ENCODE measurements around the gene SYT17.

SYT17 gene

GRCh38 chr16:19314718-19315425 lies 146.8 kb downstream of the SYT17 start:
- TF ChIP-seq SIN3A (IDR thresholded peaks at IDR 0.05; ENCODE audit: borderline replicate concordance, insufficient read depth, low read length), result no peak
- no peak for TF ChIP-seq REST (IDR thresholded peaks at IDR 0.05; ENCODE audit: insufficient read depth in 1 of 2, low read depth in 2 of 2, low read length in 2 of 2)
- no peak for TF ChIP-seq FOXP2 (optimal IDR thresholded peaks at IDR 0.05; ENCODE audit: borderline replicate concordance, extremely low read depth, extremely low read length, insufficient read depth)
- no peak for TF ChIP-seq POLR2AphosphoS5 (IDR thresholded peaks at IDR 0.05; ENCODE audit: low read depth, low read length)
- no peak for TF ChIP-seq TAF1 (IDR thresholded peaks at IDR 0.05; ENCODE audit: borderline replicate concordance, insufficient read depth, low read length)

DNA sequence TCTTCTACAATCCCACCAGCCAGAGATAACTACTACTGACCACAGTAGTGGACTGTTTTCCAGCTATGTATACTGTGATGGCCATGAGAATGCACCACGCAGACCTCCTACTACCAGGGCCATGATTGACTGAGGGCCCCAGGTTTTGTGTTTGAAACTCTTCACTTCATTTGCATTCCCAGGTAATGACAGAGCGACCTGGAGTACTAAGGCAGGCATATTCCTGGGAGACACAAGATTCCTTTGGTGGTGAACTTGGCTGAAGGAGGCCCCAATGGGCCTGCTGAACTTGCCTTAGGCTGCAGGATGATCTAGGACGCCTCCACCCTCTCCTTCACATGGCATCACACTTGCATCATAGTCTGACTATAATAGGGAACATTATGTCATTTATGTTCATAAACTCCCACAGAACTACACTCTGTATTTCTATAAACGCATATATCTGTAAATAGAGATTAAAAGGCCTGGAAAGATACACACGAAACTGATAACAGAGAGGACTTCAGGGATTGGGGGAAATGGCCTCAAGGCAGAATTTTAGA lies 147.9 kb downstream of the SYT17 start:
- TF ChIP-seq REST (IDR thresholded peaks at IDR 0.05; ENCODE audit: insufficient read depth in 1 of 2, low read depth in 2 of 2, low read length in 2 of 2), result no peak
- TF ChIP-seq SIN3A (IDR thresholded peaks at IDR 0.05; ENCODE audit: borderline replicate concordance, insufficient read depth, low read length), result no peak
- no peak for TF ChIP-seq POLR2AphosphoS5 (IDR thresholded peaks at IDR 0.05; ENCODE audit: low read depth, low read length)
- no peak for TF ChIP-seq FOXP2 (optimal IDR thresholded peaks at IDR 0.05; ENCODE audit: borderline replicate concordance, extremely low read depth, extremely low read length, insufficient read depth)
- no peak for TF ChIP-seq TAF1 (IDR thresholded peaks at IDR 0.05; ENCODE audit: borderline replicate concordance, insufficient read depth, low read length)

GRCh38 chr16:19316846-19317245 lies 148.8 kb downstream of the SYT17 start:
- TF ChIP-seq REST (IDR thresholded peaks at IDR 0.05; ENCODE audit: insufficient read depth in 1 of 2, low read depth in 2 of 2, low read length in 2 of 2) (no peak), TAF1 (IDR thresholded peaks at IDR 0.05; ENCODE audit: borderline replicate concordance, insufficient read depth, low read length) (no peak), POLR2AphosphoS5 (IDR thresholded peaks at IDR 0.05; ENCODE audit: low read depth, low read length) (no peak), SIN3A (IDR thresholded peaks at IDR 0.05; ENCODE audit: borderline replicate concordance, insufficient read depth, low read length) (no peak), FOXP2 (optimal IDR thresholded peaks at IDR 0.05; ENCODE audit: borderline replicate concordance, extremely low read depth, extremely low read length, insufficient read depth) (no peak)
